Stimulated activated CD4-positive, alpha-beta T cell treated with anti-CD3 and anti-CD28 coated beads, Interleukin-12 subunit alpha, Interleukin-12 subunit beta, amount 100 ng/mL, for 24 hours (primary cell): ENCODE data around the gene TBATA.
A peak's percentile ranks its signal among the peaks of the same experiment; 100 is the strongest.

ENCODE experiments used
- DNase-seq, 2 experiments: peaks; one replicate each; pipeline ENCODE4 v3.0.0-alpha.2; 2020; ENCODE audit warnings: low read depth in 2 of 2

The TBATA gene

DNA sequence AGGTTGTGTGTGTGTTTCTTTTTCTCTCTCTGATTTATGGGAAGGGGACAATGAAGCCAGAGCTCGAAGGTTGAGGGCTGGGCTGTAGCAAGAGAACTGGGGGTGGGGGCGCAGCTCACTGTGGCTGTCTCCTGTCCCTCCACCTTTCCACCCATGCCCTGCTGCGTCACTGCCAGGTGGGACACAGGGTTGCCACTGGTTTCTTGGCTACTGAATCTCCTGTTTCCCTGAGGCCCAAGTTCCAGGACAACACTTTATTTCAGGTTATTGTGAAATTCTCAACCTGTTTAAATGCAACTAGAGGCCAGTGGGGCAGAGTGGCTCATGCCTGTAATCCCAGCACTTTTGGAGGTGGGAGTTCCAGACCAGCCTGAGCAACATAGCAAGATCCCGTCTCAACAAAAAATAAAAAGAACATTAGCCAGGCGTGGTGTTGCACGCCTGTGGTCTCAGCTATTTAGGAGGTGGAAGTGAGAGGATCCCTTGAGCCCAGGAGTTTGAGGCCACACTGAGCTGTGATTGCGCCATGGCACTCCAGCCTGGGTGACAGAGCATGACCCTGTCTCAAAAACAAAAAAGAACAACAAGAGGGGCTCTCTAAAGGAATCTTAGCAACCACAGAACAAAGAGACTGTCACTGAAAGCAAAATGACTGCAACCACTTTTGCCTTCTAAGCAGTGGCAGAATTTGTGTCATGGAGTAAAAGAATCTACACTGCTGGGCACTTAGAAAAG is 22.6 kb downstream of the TBATA start:
- no peak for DNase-seq

DNA sequence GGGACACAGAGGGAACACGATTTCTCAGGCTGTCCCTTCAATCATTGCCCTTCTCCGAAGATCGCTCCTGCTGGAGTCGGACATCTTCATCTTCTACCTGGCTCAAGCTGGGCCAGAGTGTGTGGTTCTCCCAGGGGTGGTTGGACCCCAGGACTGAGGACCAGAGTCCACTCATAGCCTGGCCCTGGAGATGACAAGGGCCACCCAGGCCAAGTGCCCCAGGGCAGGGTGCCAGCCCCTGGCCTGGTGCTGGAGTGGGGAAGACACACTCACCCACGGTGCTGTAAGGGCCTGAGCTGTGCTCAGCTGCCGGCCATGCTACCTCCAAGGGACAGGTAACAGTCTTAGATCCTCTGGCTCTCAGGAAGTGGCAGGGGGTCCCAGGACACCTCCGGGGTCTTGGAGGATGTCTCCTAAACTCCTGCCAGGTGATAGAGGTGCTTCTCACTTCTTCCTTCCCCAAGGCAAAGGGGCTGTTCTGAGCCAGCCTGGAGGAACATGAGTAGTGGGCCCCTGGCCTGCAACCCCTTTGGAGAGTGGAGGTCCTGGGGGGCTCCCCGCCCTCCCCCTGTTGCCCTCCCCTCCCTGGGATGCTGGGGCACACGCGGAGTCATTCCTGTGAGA is 23.3 kb downstream of the TBATA start:
- DNase-seq: no peak

DNA sequence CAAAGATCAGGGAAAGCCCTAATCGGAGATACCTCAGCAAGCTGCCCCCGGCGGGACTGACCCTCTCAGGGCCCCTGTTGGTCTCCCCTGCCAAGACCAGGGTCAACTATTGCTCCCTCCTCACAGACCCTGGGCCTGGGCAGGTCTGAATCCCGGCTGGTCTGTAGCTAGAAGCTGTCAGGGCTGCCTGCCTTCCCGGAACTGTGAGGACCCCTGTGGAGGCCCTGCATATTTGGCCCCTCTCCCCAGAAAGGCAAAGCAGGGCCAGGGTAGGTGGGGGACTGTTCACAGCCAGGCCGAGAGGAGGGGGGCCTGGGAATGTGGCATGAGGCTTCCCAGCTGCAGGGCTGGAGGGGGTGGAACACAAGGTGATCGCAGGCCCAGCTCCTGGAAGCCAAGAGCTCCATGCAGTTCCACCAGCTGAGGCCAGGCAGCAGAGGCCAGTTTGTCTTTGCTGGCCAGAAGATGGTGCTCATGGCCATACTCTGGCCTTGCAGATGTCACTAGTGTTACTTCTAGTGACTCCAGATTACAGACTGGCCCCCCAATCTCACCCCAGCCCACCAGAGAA is 24.1 kb downstream of the TBATA start:
- DNase-seq: no peak

- DNase-seq: no peak
Observed at GRCh38 chr10:70760271-70760787, 24.8 kb downstream of the TBATA start.

DNA sequence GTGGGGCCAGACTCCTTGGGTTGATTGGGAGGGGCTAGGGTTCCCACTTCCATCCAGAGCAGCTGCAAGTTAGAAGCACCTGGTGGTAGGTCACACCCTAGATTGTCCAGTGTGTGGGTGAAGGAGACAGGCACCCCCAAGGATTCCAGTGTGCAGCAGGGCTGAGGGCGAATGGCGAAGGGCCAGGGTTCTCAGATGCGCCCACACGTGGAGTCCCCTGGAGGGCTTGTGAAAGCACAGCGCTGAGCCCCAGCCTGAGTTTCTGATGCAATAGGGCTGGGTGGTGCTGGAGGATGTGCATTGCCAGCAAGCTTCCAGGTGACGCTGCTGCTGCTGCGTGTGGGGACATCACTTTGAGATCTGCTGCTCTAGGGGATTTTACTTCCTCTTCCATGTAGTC is 25.4 kb downstream of the TBATA start:
- DNase-seq: no peak

GRCh38 chr10:70758757-70759514 is 26.2 kb downstream of the TBATA start:
- DNase-seq: peak; percentile 52 to 60

DNA sequence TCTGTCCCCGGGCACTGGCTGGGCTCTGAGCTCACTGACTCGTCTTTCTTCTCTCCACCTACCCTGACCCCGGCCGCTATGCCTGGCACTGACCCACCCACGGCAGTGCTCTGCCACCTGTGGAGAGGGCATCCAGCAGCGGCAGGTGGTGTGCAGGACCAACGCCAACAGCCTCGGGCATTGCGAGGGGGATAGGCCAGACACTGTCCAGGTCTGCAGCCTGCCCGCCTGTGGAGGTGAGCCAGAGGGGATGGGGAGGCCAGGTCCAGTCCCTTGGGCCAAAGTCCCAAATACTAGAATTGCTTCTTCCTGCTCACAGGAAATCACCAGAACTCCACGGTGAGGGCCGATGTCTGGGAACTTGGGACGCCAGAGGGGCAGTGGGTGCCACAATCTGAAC is 27.3 kb downstream of the TBATA start:
- DNase-seq: no peak

DNA sequence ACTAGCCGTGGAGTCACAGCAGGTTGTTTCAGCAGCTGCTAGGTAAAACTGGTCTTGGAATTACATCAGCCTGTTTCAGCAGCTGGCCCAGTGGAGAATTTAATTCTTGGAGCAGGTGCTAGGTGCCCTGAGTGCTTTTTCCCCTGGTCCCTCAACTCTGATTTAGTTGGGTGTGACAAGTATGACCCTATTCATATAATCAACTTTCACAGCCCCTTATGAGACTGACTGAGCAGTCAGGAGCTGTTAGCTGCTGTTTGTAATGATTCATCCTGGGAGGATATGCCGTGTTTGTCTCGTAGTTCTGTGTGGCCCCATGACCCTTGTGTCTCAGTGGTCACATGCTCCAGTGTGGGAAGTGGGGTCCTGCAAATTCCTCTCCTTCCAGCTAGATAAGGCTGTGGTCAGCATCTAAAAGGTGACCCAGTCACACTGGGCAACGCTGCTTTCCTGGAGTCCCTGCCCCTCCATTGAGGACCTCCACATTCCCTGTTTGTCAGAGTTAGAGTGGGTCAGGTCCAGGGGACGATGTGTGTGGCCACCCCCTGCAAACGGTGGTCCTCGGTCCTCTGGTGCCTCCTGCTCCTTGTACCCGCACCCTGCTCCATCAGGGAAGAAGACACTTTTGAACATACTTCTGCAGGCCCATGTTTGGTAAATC is 28.3 kb downstream of the TBATA start:
- DNase-seq: no peak

- no peak for DNase-seq
Observed at GRCh38 chr10:70753841-70754621, 31.1 kb downstream of the TBATA start.

- no peak for DNase-seq
Observed at GRCh38 chr10:70753026-70753663, 32.0 kb downstream of the TBATA start.

DNA sequence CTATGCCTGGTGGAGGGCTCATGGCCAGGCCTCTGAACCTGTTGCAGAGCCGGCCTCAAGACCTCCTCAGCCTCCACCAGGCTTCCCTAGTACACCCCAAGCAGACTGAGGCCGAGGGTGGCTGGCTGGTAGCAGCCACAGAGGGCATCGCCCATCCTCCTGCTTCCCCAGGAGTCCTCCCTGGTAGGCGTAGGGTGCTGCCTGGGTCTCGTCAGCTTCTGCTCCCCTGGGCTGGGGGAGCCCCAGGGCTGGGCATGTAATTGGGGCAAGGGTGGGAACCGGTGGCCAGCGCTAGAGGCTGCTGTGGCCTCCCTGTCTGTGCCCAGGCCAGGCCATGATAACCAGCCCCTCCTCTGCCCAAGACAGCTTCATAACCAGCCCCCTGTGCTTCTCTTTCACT is 32.6 kb downstream of the TBATA start:
- DNase-seq: no peak

DNA sequence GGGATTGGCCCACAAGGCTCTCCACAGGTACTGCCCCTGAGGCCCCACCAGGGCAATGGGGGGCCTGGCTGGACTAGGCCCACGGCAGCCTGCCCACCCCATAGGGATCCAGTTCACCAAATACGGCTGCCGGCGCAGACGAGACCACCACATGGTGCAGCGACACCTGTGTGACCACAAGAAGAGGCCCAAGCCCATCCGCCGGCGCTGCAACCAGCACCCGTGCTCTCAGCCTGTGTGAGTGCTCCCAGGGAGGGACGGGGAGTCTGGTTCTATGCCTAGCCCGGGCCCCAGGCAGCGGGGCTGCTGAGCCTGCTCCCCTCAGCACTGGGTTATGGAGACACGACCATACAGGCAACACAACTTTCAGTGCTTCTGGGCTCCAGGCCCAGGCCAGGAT is 33.2 kb downstream of the TBATA start:
- no peak for DNase-seq

GRCh38 chr10:70751356-70751755 is 33.8 kb downstream of the TBATA start:
- no peak for DNase-seq

DNA sequence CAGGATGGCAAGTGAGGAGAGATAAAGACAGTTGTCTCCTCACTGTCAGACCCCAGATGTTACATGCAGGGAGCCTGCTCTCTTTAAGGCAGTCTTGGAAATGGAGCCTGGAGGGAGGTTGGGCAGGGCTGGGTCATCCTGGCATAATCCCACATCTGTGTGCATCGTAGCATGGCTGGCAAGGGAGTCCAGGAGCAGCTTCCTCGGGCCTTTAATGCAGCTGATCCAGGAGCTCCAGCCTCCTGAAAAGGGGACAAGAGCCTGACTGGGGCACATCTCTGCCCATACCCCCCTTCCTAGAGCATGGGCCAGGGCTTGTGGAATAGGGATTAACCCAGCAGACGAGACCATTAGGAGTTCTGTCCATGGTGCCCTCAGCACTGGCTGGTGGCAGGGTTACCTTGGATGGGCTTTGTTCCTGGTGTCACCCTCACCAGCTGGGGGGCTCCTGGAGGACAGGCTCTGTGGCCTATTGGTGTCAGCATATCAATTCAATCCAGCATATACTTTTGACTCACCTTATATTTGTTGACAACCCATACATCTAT is 34.9 kb downstream of the TBATA start:
- DNase-seq: no peak

GRCh38 chr10:70749756-70750155 is 35.4 kb downstream of the TBATA start:
- DNase-seq: no peak

DNA sequence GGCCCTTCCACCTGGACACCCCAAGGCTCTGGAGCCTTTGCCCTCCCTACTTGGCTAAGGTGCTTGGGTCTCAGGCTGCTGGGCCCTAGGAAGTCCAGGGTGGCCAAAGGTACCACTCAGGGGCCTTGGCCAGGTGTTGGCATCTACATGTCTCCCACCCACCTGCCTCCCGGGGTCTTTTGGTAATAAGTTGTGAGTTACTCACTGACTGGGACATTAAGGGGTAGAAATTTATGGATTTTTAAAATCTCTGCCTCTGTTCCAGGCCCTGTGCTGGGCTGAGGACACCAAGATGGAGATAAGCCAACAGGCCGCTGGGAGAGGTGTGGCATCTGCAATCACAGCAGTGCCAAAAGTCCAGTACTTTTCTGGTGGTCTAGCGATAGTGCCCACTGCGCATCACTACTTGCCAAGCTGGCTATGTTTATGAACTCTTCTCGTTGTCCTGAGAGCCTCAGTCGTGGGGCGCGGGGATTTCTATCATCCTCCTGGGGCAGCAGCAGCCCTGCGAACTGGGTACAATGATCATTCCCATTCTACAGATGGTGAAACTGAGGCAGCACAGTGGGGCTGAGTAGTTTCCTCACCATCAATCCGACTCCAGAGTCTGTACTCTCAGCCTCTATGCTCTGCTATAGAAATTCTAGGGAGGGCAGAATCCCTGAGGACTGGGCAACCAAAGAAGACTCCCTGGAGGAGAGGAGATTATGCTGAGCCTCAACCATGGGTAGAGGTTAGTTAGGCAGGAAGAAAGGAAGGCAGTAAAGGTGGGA is 36.2 kb downstream of the TBATA start:
- DNase-seq: no peak

DNA sequence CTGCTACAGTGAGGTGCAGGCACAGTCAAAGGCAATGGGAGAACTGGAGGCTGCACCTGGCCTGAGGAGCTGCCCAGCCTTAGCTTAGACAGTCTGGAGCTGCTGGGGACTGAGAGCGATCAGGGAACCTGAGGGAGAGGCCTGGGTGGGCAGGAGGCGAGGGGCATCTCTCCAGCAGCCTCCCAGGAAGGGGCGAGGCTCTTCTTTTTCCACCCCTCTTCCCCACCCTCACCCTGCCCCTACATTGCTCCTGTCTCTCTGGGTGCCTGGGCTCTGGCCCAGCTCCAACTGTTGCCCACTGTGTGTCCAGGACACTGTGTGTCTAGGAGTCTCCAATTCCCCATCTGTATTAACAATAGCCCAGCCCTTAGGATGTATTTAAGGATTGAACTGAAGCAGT is 36.9 kb downstream of the TBATA start:
- DNase-seq: no peak

GRCh38 chr10:70747192-70747965 is 37.8 kb downstream of the TBATA start:
- no peak for DNase-seq

- no peak for DNase-seq
Observed at GRCh38 chr10:70745555-70745954, 39.6 kb downstream of the TBATA start.
